Activated T-helper 2 cell treated with anti-CD3 and anti-CD28 coated beads, Interferon-gamma antibody, Interleukin-2, Interleukin-4, amounts not matched to agents 10 μg/mL and 5 μg/mL and 100 μg/mL, durations not matched to agents 14 hours and 24 hours and 36 hours (primary cell): ENCODE data around the gene TPBG. TPM values are rescaled to one million over a fixed set of nuclear protein-coding genes. Genes with fewer than 3 reads are reported as not detected.
A peak's percentile ranks its signal among the peaks of the same experiment; 100 is the strongest.

ENCODE experiments used
- DNase-seq: peaks from one replicate; pipeline ENCODE4 v3.0.0; 2021; ENCODE audit warnings: low spot score
- H3K27ac Mint-ChIP-seq: one replicate; pipeline ENCODE4 v1.8.0; 2021; ENCODE audit warnings: mixed read lengths
- H3K27me3 Mint-ChIP-seq: one replicate; pipeline ENCODE4 v1.8.0; 2021; ENCODE audit warnings: low read depth, mixed read lengths
- H3K36me3 Mint-ChIP-seq: one replicate; pipeline ENCODE4 v1.8.0; 2021; ENCODE audit warnings: low read depth, mixed read lengths
- H3K4me1 Mint-ChIP-seq: one replicate; pipeline ENCODE4 v1.8.0; 2021; ENCODE audit warnings: low read depth, mixed read lengths
- H3K4me3 Mint-ChIP-seq: one replicate; pipeline ENCODE4 v1.8.0; 2021; ENCODE audit warnings: low read depth, mild to moderate bottlenecking, moderate library complexity, mixed read lengths
- H3K9me3 Mint-ChIP-seq: one replicate; pipeline ENCODE4 v1.8.0; 2021; ENCODE audit warnings: mixed read lengths
- intact Hi-C: fragments of 100-400 bp; cut with micrococcal nuclease; formaldehyde crosslinking; loops from one replicate; pipeline ENCODE4 v1.15.1; 2023
- total RNA-seq: library from RNA; stranded (reverse); gene quantifications from 2 replicates; pipeline ENCODE4 v1.2.3, GENCODE V29; 2022

Gene TPBG
- total RNA-seq = 0.07 TPM in 1 of 2 replicates, not detected in the other

DNA sequence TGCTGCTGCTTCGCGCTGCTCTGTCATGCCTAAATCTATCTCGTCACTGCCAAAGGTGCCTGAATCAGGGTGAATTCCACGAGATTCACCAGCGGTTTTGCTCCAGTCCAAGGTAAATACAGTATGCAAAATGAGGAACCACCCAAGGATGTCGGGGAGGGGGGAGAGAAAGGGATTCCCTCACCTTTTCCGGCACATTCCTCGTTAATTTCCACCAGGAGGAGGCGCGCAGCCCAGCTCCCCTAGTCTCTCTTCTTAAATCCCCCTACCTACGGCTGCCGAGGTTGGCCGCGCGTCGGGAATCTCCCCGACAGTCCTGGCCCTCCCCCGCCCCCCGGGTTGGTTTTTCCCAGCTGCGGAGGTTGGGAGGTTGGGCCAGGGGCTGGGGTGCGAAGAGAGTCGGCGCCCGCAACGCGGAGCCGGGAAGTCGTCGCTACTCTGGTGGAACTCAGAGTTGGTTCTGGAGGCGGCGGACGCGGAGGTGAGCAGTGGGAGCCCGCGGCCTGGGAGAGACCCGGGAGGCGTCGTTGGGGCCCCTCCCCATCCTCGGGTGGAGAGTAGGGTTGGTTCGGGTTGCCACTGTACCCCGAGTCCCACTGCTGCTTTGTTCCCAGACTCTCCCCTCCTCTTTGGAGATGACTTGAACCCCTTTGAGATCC, at the start of gene TPBG:
Gene TPBG, plus strand, starts transcription at position 390 of the 659 bp plus-strand sequence. CDS start 1,145 bp downstream, outside the sequence.
- no peak within 1 kb of the TSS for H3K27ac Mint-ChIP-seq
- intact Hi-C loops = no loop called here
- H3K36me3 Mint-ChIP-seq = no peaks in the 10 kb centered on the region
- peak within 1 kb of the TSS; percentile 77 for H3K4me3 Mint-ChIP-seq
- peaks cover 65% of the 10 kb centered on the region for H3K27me3 Mint-ChIP-seq
- H3K4me1 Mint-ChIP-seq = peaks cover 8% of the 10 kb centered on the region
- no peaks in the 10 kb centered on the region for H3K9me3 Mint-ChIP-seq
- no peak for DNase-seq

DNA sequence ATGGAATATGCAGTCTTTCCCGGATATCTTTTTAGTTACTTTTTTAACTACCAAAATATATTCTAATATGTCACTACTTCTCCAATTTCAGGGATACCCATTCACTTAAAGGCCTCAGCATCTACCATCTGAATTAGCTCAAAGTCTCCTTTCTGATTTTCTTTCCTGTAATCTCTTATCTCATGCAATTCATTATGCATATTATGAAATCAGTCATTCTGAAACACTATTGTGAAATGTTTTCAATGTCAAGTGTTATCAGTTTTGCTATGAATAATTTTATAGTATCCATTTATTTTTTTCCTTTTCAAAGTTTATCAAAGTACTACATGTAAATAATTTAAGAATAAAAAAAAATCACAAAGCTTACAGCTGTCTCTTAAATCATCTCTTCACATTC, 41.2 kb upstream of the TPBG start:
- Mint-ChIP-seq H3K27me3 (no peaks in the 10 kb centered on the region), H3K4me3 (no peak overlapping the region), H3K4me1 (no peaks in the 10 kb centered on the region), H3K36me3 (no peaks in the 10 kb centered on the region), H3K27ac (no peak overlapping the region), H3K9me3 (no peaks in the 10 kb centered on the region)
- no peak for DNase-seq
- intact Hi-C loops = no loop called here

DNA sequence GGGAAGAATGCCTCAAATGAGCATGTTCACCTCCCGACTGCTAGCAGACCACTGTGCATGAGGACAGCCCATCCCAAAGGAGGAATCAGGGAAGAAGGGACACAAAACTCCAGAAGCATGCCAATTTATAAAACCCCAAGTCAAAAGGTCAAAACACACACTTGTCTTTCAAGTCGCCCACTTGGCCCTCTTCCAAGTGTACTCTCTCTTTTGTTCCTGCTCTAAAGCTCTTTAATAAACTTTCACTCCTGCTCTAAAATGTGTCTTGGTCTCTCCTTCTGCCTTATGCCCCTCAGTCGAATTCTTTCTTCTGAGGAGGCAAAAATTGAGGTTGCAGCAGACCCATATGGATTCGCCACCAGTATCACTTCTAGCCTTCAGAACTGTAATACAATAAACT, 33.9 kb upstream of the TPBG start:
- no peaks in the 10 kb centered on the region for H3K9me3 Mint-ChIP-seq
- H3K27ac Mint-ChIP-seq = no peak overlapping the region
- peaks cover 2% of the 10 kb centered on the region for H3K4me1 Mint-ChIP-seq
- no peak overlapping the region for H3K4me3 Mint-ChIP-seq
- DNase-seq = no peak
- H3K27me3 Mint-ChIP-seq = no peaks in the 10 kb centered on the region
- H3K36me3 Mint-ChIP-seq = no peaks in the 10 kb centered on the region
- intact Hi-C loops = no loop called here

GRCh38 chr6:82330171-82330804, 33.3 kb upstream of the TPBG start:
- Mint-ChIP-seq H3K27me3 (no peaks in the 10 kb centered on the region), H3K27ac (no peak overlapping the region), H3K4me1 (peaks cover 2% of the 10 kb centered on the region), H3K4me3 (no peak overlapping the region), H3K36me3 (no peaks in the 10 kb centered on the region), H3K9me3 (no peaks in the 10 kb centered on the region)
- intact Hi-C loops = no loop called here
- no peak for DNase-seq

DNA sequence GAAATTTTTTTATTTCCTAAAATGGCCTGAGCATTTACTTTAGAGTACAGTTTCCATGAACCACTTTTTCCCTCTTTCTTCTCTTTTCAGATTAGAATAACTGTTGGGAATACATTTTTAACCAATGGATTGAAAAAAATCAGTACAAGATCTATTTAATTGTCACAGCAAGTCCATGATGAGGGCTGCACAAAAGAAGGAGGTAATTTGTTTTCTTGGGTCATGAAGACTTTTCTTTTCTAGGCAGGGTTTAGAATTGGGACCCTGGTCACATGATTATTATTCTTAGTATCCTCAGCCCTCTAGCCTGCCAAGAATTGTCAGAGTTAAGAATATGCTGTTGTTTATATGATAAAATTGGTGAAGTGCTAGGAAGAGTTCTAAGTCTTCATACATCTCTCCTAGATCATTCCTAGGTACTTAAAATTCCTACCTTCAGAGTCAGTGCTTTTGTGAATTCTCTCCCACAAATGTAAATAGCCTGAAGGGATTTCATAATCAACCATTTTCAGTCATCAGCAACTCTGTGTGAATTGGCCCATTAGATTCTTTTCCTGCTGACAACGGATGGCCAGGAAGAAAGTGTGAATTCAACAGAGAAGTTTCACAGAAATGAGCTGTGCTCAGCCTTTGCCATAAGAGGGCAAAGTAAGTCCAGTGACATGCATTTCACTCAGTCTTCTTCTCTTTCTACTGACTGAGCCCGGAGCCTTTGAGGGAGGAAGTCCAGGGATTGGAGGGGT, 32.4 kb upstream of the TPBG start:
- H3K27me3 Mint-ChIP-seq = peaks cover 3% of the 10 kb centered on the region
- peaks cover 2% of the 10 kb centered on the region for H3K4me1 Mint-ChIP-seq
- no peaks in the 10 kb centered on the region for H3K9me3 Mint-ChIP-seq
- intact Hi-C loops = no loop called here
- no peaks in the 10 kb centered on the region for H3K36me3 Mint-ChIP-seq
- no peak overlapping the region for H3K4me3 Mint-ChIP-seq
- H3K27ac Mint-ChIP-seq = no peak overlapping the region
- no peak for DNase-seq

DNA sequence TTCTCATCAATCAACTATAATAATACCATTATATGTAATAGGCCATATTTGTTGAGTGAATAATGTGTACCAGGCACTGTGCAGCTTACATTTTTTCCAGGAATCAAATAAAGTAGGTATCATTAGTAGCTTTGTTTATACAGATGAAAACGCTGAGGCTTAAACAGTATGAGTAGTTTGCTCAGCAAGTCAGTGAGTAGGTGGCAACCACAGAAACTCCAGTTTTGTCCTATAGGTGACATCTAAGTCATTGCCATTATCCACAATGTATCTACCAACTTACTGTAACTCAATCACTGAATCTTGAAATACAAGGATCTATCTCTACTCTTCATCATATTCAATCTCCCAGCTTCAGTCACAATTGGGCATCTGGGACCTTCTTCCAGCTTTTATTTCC, 29.8 kb upstream of the TPBG start:
- H3K36me3 Mint-ChIP-seq = no peaks in the 10 kb centered on the region
- no peak overlapping the region for H3K4me3 Mint-ChIP-seq
- no peak for DNase-seq
- H3K4me1 Mint-ChIP-seq = peaks cover 2% of the 10 kb centered on the region
- H3K27ac Mint-ChIP-seq = no peak overlapping the region
- no peaks in the 10 kb centered on the region for H3K9me3 Mint-ChIP-seq
- H3K27me3 Mint-ChIP-seq = peaks cover 3% of the 10 kb centered on the region
- intact Hi-C loops = no loop called here

GRCh38 chr6:82337688-82338257, 25.8 kb upstream of the TPBG start:
- DNase-seq = no peak
- Mint-ChIP-seq H3K36me3 (no peaks in the 10 kb centered on the region), H3K9me3 (peaks cover 17% of the 10 kb centered on the region), H3K27me3 (peaks cover 3% of the 10 kb centered on the region), H3K27ac (no peak overlapping the region), H3K4me3 (no peak overlapping the region), H3K4me1 (no peaks in the 10 kb centered on the region)
- intact Hi-C loops = no loop called here

- no peak for DNase-seq
- intact Hi-C loops = no loop called here
- H3K4me1 Mint-ChIP-seq = no peaks in the 10 kb centered on the region
- H3K4me3 Mint-ChIP-seq = no peak overlapping the region
- H3K27me3 Mint-ChIP-seq = no peaks in the 10 kb centered on the region
- H3K36me3 Mint-ChIP-seq = no peaks in the 10 kb centered on the region
- H3K9me3 Mint-ChIP-seq = no peaks in the 10 kb centered on the region
- no peak overlapping the region for H3K27ac Mint-ChIP-seq
Measured at GRCh38 chr6:82348130-82348529, 15.5 kb upstream of the TPBG start.

- DNase-seq = no peak
- Mint-ChIP-seq H3K36me3 (no peaks in the 10 kb centered on the region), H3K4me1 (no peaks in the 10 kb centered on the region), H3K9me3 (no peaks in the 10 kb centered on the region), H3K27me3 (peaks cover 4% of the 10 kb centered on the region), H3K27ac (no peak overlapping the region), H3K4me3 (no peak overlapping the region)
- intact Hi-C loops = no loop called here
Measured at GRCh38 chr6:82353848-82354247, 9.8 kb upstream of the TPBG start.

GRCh38 chr6:82360552-82360951, 3.1 kb upstream of the TPBG start:
- intact Hi-C loops = no loop called here
- DNase-seq = no peak
- peaks cover 51% of the 10 kb centered on the region for H3K27me3 Mint-ChIP-seq
- peaks cover 8% of the 10 kb centered on the region for H3K4me1 Mint-ChIP-seq
- no peak overlapping the region for H3K27ac Mint-ChIP-seq
- no peak overlapping the region for H3K4me3 Mint-ChIP-seq
- H3K36me3 Mint-ChIP-seq = no peaks in the 10 kb centered on the region
- no peaks in the 10 kb centered on the region for H3K9me3 Mint-ChIP-seq

- no peaks in the 10 kb centered on the region for H3K9me3 Mint-ChIP-seq
- no peak for DNase-seq
- intact Hi-C loops = no loop called here
- no peak overlapping the region for H3K4me3 Mint-ChIP-seq
- peaks cover 61% of the 10 kb centered on the region for H3K27me3 Mint-ChIP-seq
- H3K36me3 Mint-ChIP-seq = no peaks in the 10 kb centered on the region
- H3K27ac Mint-ChIP-seq = no peak overlapping the region
- H3K4me1 Mint-ChIP-seq = peaks cover 8% of the 10 kb centered on the region
Measured at GRCh38 chr6:82361631-82362030, 2.0 kb upstream of the TPBG start.

GRCh38 chr6:82362144-82362543, 1.5 kb upstream of the TPBG start:
- Mint-ChIP-seq H3K9me3 (no peaks in the 10 kb centered on the region), H3K4me3 (no peak overlapping the region), H3K27ac (no peak overlapping the region), H3K36me3 (no peaks in the 10 kb centered on the region), H3K27me3 (peaks cover 63% of the 10 kb centered on the region), H3K4me1 (peaks cover 8% of the 10 kb centered on the region)
- DNase-seq = no peak
- intact Hi-C loops = no loop called here
